Left hindlimb (tissue), 1 donor: ENCODE results near the gene COLEC12.

ENCODE experiments used
- DNase-seq: peaks from one replicate; pipeline ENCODE4 v3.0.0-alpha.2; 2018

The COLEC12 gene

DNA sequence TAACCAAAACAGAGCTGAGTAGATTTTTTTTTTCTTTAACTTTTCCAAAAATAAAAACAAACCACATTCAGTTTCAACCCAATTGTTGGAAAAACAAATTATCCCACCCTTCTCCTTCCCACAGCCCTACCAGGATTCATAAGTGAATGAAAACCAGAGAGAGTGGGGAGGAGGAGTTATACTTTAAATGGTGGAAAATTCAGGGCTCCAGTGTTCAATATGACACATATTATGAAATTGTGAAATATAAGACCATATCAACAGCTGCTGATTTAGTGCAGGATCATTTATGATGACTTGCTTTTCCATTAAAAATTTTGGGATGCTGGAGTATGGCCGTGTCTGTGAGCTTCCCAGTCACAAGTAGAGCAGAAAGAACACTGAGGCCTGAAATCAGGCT, 26.7 kb downstream of the COLEC12 start:
- DNase-seq = no peak

DNA sequence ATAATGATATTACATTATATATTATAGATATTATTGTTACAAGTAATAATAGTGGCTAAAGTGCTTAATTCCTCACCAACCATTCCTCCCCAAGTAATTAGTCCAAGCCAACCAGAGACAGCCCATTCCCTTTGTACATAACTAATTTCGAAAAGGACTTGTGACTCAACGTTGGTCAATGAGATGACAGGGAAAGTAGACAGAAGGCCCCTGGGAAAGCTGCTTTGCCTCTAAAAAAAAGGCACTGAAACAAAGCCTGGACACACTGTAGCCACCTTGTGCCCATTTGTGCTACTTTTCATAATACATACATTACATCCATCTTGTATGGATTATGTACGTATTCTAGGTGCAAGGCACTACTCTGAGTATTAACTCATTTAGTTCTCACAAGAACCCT, 28.8 kb downstream of the COLEC12 start:
- no peak for DNase-seq

DNA sequence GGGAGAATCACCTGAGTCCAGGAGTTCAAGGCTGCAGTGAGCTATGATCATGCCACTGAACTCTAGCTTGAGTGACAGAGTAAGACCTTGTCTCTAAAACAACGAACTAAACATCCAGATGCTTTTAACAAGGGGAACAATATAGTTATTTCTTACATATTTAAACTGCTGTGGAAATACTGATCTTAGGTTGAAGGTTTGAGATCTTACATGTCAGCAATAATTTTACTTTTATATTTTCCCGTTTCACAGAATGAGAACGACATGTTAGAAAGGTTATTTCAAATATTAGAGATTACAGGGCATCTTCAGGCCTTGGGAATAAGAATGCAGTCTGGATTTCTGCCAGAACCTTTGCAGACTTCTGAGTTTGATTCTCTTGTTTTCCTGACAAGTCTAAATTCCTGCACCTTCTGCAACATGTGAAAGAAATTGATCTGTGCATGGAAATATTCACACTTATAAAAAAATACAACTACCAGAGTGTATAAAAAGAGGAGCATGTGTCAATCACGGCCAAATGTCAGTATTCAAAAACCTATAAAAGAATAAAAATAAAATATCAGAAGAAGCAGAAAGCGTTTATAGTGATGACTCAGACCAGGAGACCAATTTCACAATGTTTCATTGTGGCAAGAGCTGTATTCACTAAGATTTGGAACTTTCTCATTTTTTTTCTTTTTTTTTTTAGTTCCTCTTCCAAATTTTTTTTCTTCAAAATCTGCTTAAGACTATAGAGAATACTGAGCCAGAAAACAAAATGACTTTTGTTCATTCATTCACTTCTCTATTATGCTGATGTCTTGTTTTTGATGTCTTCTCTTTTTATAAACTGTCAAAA, 29.6 kb downstream of the COLEC12 start:
- DNase-seq = no peak

DNA sequence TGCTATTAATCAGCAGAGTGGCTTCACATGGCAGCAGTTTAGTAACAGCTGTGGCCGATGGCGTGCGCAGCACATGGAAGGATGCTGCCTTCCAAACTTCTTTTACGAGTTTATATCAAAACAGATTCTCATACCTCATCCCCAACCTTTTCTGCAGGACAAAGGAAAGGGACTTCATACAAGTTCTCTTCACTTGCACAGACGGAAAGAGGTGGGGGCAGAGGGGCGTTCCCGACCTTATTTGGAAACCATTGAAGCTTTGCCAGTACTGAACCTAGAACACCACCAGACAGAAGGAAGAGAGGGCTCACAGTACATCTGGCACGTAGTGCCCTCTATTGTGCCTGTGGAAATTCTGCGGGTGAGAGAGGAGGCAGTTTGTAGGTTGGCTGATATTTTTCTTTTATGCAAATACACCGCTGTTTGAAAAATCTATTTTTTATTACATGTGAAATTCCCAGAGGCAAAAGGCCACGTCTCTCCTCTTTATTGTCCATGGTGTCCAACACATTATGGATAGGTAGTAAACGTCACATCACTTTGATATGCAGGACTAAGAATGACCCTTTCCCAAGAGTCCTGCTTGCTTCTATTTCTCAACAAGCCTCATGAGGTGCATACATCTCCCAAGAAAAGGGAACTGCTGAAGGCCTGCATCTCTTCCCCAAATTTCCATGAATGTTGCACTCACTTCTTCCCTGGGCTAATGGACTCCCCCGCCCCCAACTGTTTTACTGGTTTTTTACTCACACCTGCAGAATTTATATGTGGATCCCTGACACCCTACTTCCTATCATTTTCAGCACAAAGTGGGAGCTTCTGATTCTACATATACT, 31.3 kb downstream of the COLEC12 start:
- DNase-seq = no peak

DNA sequence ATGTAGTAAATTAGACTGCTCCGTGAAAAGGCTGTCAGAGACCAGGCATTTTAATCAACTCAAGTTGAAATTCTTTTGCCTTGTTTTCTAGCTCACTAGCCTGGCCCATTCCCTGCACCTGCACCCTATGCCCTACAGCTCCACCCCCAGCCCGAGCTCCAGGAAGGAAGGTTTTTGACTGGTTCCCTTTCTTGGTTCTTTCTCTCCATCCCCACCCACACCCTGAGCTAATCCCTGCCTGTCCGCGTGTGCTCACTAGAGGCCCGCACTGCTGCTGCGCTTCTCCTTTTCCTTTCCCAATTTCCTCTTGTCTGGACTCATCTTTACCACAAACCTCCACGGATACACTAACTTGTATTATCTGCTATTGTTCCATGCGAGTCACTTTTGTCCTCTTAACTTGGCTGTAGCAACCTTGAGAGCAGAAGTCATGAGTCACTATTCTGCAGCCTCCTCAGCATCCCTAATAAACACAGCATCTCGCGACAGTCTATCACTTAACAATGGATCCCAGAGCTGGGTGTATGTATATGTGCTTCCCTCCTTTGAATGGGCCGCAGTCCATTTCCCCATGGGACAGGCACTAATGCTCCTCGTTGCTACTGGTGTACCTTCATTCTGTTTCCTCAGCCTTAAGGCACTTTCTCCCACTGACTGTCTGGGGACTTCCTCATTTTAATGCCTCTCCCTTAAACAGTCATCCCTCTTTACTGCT, 36.5 kb downstream of the COLEC12 start:
- no peak for DNase-seq

DNA sequence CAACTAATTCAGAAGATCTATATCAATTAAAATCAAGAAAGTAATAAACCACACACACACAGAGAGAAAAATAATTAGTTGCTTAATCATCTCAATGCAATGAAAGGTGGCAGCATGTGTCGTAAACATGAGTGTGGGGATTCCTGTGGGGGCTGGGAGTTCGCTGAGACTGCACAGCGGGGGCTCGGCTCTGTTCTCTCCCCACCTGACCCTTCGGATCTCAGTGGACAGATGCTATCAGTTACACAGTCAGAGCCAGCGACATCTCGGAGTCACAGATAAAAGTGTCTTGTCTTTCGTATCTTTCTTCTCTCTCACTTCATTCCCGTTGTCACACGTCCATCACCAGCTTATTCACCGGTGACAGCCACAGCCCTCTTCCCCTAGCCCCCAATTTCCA, 37.1 kb downstream of the COLEC12 start:
- DNase-seq = no peak

DNA sequence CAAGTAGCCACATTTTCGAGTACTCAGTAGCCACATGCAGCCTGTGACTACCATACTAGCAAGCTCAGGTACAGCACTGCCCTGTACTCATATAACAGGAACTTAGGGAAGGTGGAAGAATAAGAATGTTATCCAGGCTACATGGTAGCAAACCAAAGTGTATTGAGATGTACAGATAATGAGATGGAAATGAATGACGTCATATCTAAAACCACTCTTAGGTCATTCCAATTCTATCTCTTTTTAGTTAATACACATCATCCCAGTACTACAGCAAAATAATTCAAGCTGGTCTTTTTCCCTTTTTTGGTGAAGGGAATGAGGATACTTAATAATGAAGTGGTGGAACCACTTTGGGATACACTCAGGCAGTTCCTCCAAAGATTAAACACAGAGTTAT, 38.7 kb downstream of the COLEC12 start:
- DNase-seq = no peak

DNA sequence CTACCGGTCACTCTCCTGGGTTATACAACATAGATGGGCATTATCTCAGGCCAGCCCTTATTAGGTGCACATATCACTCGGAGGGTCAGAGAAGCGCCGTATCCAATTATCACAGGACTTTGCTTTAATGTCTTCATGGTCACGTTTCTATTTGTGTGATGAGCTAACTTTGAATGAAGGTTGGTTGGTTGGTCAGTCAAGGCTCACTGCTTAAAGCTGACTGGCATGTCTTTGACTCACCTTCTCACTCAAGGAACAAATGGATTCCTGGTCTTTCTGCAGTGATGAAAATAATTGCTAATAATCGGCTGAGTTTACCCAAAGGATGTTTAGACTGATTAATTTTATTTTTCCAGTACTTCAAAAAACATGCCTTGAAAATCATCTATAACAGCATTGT, 39.7 kb downstream of the COLEC12 start:
- no peak for DNase-seq

DNA sequence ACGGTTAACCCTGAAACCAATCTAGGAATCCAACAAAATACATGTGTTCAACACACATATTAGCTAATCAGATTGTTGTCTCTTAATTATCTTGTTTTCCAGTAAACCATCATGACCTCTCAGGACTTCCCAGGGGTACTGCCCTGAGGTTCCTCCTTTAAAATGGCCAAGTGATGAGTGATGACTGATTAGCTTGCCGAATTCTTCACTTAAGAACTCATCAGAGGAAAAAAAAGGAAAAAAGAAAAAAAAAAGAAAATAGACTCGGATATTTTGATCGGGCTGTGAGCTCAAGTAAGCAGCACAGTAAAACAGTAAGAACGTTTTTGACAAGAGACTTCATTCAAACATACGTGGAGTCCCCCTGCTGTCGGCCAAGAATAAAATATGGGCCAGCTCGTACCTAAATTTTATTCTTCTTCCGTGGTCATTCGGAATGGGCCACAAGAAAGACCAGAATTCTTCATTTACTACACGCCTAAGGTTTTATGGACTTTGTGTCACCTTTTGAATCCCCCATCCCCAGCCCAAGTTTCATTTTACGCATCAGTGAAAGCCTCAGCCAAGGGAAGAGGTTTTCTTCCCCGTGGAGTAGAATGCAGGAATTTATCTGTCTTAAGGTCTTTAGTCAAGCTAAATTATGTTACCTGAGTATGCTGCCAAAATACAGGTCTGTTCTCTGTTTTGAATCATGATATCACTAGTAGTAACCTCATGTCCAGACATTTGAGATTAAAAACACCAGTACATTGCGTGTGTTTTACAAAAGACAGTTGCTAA, 40.5 kb downstream of the COLEC12 start:
- DNase-seq = no peak

DNA sequence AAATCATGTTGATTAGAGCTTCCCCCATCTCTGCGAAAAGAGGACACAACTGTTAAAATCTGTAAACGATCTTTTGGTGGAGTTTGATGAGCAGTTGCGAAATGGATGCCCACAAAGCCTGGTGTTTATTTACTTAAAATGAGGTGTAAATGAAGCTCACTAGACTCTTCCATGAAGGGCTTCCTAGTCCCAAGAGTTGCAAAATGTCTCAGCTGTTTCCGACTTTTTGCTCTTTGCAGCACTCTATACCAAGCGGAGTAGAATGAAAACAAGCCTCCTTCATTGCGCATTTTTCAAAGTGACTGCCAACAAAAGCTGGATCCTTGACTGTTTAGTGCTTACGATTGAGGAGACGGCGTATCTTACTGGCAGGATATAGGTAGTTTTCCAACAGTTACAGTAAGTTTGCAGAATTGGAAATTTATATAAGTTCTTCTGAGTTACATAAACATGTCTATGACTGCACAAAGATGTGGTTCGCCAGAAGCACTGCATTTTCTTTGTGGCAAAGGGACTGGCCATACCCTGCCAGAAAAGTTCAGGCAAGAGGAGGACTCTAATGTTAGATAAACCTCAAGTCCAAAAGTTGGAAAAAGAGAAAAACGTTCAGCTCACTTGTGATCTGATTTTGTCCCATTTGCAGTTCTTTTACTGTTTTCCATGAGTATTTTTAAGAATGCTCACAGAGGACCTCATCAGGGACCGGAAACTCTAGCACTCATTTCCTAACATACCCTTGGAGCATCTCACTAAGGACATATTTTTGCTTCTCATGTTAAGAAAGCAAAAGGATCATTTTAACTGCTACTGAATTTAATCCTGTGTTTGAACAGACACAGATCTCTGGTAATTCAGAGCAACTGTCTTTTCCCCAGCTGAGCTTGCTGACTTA, 42.7 kb downstream of the COLEC12 start:
- no peak for DNase-seq

DNA sequence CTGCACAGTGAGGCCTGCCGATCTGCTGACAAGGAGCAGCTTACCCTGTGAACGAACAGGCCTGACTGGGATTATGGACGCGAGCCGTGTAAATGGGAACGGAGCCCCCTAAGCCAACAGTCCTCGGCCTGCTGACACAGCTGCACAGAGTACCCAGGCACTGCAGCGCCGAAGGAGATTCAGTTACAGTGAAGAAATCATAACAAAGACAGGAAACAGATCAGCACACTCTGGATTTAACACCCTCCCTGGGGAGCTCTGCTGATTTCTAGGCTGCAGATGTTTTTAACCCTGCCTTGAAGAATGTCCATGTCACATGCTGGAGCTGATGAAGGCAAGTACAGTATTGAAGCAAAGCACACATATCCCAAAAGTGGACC, 43.4 kb downstream of the COLEC12 start:
- DNase-seq = peak; percentile 87

DNA sequence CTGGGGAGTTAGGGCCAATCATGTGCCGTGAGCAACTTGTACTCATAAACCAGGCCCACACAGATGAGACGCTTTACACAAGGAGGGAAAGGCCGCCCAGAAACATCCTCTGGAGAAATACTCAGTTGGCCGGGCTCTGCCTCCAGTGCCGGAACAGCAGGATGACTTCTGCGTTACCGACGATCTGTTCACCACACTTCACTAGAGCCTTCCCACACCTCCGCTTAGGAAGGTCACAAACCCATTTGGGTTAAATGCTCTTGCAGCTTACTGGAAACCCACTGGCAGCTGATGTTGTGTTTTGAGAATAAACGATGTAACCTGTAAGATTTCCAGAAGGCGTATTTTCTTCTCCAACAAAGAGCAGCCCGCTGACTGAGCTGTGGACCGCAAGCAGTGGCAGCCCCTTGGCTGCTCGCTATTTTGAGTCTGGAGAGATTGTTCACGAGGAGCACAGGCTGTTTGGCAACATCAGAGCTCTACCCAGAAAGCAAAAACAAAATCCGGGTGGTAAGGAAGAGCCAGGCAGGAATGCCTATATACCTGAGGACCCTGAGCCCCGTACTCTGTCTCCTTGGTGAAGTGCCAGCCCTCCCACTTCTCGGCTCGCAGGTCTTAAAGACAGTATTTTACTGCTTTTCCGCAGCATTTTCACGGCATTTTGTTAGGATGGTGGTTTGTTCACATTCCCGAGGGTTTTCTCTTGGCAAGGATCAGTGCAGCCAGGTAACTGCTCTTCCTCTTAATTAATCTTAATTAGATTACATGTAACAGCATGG, 44.0 kb downstream of the COLEC12 start:
- DNase-seq = peak; percentile 91

DNA sequence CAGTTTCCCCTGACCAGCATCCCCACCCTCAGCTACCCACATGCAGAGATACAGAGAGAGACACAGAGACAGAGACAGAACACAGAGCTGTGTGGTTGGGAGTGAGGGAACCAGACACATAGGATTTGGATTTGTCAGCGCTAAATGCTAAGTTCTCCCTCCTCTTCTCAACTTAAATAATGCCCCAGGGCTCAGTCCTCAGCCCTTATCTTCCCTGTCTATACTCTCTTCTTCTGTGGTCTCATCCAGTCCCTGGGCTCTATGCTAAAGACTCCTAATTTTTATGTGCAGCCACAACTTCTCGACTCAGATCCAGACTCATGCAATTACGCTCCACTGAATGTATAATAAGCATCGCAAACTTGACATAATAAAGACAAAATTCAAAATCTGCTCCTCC, 47.1 kb downstream of the COLEC12 start:
- DNase-seq = no peak

DNA sequence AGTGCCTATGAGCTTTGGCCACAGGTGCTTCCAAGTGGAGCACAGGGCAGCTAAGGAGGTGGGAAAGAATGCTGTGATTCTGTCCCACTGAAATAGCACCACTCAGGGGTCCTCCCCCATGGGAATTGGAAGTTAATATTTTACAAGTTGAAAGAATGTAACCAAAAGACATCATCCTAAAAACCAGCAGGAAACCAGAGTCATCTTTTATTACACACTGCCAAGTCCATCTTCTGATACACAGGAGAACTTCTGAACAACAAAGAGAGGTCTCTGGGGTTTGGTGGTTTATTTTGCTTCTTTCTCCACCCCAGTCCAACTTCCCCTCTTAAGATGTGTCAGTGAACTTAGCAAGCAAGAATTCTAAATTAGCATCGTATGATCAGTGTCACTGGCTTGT, 47.7 kb downstream of the COLEC12 start:
- DNase-seq = no peak

DNA sequence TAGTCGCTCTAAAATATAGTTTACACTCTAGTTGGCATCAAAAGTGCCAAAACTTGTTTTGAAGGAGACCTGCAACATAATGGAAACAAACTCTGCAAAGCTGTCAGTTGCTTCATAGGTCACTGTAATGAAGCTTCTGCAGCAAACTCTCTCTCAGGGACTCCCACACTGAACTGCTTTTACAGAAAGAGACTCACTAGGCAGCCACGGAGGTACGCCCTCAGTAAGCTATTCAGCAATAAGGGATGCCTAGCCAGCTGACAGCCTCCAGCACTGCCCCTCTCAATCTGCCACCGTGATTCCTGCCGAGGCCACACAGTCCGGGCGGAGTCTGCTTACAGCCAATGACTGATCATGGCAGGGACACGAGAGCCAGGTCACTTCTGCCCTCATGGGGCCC, 51.1 kb downstream of the COLEC12 start:
- DNase-seq = peak; percentile 65

DNA sequence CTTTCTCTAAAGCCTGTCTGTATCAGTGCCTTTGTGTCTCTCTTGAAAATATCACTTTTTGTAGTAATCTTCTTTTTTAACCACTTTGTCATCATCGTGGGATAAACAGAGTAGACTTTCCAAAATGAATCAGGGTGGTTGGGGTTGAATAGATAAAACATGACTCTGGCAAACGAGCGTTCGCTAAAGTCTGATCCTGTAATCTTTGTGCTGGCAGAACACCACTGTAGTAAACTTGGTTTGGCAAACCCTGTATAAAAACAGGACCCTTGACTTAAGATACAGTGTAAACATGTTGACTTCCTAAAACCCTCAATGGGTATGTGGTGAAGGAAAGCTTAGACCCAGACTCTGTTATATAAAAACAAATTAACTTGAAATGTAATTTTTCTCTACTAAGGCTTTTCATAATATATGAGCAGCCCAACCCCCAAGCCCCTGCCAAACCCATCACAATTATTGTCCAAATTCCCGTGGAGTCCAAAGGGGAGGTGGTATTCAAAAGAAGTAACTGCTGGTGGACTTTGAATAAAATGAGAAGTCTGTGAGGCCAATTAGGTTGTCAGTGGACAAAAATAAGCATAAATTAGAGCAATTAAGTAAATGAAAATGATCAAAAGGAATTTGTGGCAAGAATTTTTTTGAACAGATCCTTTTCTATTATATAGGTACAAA, 52.2 kb downstream of the COLEC12 start:
- no peak for DNase-seq

DNA sequence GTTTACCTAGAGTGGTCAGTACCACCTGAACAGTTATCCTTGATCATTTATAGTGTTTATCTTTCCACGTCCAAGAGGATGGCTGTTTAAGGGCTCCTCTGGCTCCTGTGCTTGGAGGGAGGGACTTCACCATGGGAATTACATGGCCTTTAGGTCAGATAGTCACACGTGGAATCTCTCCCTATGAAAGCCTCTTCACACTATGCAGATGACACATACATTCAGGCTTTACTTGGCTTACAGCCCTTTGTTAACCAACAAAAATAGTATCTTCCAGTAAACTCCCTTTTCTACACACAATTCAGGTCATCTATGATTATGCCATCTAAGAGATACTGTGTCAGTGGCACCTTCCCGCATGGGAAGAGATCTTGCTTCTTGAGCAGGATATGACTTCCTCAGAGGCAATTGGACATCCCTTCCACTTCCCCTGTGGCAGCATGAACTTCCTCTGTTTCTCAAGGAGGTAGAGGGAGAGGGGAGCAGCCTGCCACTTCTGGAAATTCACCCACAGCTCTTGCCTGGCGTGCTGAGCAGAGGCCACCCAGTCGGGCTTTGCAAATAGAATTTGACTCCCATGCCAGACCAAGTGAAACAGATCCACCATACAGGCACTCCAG, 53.5 kb downstream of the COLEC12 start:
- DNase-seq = peak; percentile 68

DNA sequence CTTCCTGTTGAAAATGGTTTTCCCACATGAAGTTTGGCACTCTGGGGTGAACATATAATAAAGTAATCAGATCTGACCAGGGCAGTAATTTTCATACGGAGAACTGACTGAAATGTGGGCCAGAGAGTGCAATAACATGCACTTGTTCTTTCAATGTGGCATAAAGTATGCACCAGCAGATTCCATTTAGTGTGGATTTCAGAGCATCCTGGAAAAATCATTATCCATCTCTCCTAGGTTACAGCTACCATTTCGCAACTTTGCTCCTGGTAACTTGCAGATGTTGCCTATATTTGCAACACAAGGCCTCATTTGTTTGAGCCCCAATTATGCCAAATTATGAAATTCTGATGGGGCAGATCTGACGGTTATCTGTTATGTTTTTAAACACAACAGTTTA, 55.4 kb downstream of the COLEC12 start:
- DNase-seq = no peak

DNA sequence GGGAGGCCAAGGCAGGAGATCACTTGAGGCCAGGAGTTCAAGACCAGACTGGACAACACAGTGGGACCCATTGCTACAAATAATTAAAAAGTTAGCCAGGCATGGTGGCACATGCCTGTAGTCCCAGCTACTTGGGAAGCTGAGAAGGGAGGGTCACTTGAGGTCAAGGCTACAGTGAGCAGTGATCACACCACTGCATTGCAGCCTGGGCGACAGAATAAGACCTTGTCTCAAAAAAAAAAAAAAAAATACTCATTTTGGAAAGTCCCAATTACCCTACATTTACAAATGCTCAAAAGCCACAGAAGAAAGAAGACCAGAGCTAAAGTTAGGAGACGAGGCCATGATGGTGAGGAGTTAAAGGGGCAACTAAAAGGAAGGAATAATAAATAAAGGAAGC, 61.9 kb downstream of the COLEC12 start:
- no peak for DNase-seq

DNA sequence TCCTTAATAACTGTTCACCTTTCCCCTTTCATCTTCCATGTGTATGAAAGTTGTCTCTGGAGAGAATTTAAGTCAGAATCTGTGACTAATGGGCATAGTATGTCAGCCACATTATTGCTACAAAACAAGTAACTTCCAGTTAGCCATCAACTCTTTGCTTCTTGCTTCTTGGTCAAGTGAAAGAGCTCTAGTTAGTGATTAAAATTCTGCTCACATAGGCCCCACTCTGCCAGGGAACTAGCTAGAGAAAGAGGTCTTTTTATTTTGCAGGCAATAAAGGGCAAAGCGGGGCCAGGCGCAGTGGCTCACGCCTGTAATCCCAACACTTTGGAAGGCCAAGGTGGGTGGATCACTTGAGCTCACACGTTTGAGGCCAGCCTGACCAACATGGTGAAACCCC, 64.6 kb downstream of the COLEC12 start:
- no peak for DNase-seq
